BE2C (cell line): ENCODE results near the gene SCGB1C1.

Experiments used
- DNase-seq: peaks from one replicate; pipeline ENCODE4 v3.0.0-alpha.2; 2020
- H3K27me3 ChIP-seq: fragments of 250-450 bp; sonication (Bioruptor Pico); 2 replicates; pipeline ENCODE4 v1.5.1; 2020; ENCODE audit warnings: mild to moderate bottlenecking
- H3K36me3 ChIP-seq: fragments of 250-450 bp; sonication (Bioruptor Pico); 2 replicates; pipeline ENCODE4 v1.5.1; 2020; ENCODE audit warnings: mild to moderate bottlenecking
- H3K4me1 ChIP-seq: fragments of 250-450 bp; sonication (Bioruptor Pico); 2 replicates; pipeline ENCODE4 v1.5.1; 2020
- H3K4me3 ChIP-seq: 2 replicates; pipeline ENCODE4 v1.5.1; 2011; ENCODE audit warnings: low read depth, low read length
- H3K9me3 ChIP-seq: fragments of 250-450 bp; sonication (Bioruptor Pico); 2 replicates; pipeline ENCODE4 v1.5.1; 2020
- TF ChIP-seq, protein P1 (sequence below): IDR thresholded peaks from 2 replicates; pipeline ENCODE4 v1.5.1; 2012; ENCODE audit warnings: mild to moderate bottlenecking, low read depth, low read length

SCGB1C1 gene

DNA sequence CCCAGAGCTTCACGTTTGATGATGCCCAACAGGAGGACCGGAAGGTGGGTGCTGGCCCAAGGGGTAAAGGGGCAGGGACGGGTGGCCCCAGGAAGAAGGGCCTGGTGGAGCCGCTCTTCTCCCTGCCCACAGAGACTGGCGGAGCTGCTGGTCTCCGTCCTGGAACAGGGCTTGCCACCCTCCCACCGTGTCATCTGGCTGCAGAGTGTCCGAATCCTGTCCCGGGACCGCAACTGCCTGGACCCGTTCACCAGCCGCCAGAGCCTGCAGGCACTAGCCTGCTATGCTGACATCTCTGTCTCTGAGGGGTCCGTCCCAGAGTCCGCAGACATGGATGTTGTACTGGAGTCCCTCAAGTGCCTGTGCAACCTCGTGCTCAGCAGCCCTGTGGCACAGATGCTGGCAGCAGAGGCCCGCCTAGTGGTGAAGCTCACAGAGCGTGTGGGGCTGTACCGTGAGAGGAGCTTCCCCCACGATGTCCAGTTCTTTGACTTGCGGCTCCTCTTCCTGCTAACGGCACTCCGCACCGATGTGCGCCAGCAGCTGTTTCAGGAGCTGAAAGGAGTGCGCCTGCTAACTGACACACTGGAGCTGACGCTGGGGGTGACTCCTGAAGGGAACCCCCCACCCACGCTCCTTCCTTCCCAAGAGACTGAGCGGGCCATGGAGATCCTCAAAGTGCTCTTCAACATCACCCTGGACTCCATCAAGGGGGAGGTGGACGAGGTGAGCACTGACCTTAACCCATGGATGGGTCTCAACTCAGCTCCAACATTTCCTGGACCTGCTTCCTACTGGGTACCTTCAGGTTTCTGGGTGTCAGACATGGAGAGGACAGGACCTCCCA, 16.6 kb downstream of the SCGB1C1 start:
- DNase-seq = no peak
- Histone ChIP-seq H3K9me3 (no peaks in the 10 kb centered on the region), H3K36me3 (peaks cover 9% of the 10 kb centered on the region), H3K27me3 (no peaks in the 10 kb centered on the region), H3K4me3 (peak overlapping the region; percentile 78), H3K4me1 (no peaks in the 10 kb centered on the region)
- TF ChIP-seq, protein P1, sequence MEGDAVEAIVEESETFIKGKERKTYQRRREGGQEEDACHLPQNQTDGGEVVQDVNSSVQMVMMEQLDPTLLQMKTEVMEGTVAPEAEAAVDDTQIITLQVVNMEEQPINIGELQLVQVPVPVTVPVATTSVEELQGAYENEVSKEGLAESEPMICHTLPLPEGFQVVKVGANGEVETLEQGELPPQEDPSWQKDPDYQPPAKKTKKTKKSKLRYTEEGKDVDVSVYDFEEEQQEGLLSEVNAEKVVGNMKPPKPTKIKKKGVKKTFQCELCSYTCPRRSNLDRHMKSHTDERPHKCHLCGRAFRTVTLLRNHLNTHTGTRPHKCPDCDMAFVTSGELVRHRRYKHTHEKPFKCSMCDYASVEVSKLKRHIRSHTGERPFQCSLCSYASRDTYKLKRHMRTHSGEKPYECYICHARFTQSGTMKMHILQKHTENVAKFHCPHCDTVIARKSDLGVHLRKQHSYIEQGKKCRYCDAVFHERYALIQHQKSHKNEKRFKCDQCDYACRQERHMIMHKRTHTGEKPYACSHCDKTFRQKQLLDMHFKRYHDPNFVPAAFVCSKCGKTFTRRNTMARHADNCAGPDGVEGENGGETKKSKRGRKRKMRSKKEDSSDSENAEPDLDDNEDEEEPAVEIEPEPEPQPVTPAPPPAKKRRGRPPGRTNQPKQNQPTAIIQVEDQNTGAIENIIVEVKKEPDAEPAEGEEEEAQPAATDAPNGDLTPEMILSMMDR = no peak

DNA sequence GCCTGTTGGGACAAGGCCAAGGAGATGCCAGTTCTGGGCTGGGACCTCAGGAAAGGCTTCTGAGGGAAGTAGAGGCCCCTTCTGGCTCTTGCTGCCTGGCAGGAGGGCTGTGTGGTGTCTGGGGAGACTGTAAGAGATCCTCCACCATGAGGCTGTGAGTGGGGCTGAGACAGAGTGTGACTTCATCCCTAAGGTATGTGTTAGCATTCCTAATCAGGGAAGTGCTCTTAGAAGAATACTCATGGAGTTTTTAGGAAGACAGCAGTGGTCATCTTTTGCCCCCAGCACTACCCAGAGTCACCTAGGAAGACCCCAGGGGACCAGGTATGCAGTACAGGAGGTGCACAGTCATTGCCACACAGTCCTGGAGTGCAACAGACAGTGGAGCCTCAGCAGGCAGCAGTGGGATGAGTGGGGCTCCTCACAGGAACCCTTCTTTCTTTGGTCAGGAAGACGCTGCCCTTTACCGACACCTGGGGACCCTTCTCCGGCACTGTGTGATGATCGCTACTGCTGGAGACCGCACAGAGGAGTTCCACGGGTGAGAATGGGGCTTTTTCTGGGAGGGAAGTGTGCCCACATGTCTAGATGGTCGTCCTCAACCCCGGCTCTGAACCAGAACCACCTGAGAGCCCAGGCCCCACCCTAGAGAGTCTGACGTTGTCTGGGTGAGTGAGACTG, 17.4 kb downstream of the SCGB1C1 start:
- Histone ChIP-seq H3K4me1 (no peaks in the 10 kb centered on the region), H3K9me3 (no peaks in the 10 kb centered on the region), H3K4me3 (no peak overlapping the region), H3K27me3 (no peaks in the 10 kb centered on the region), H3K36me3 (peaks cover 9% of the 10 kb centered on the region)
- TF ChIP-seq, protein P1 = no peak
- no peak for DNase-seq

GRCh38 chr11:210803-211180, 17.9 kb downstream of the SCGB1C1 start:
- no peak for DNase-seq
- Histone ChIP-seq H3K9me3 (no peaks in the 10 kb centered on the region), H3K4me3 (no peak overlapping the region), H3K36me3 (peaks cover 9% of the 10 kb centered on the region), H3K4me1 (no peaks in the 10 kb centered on the region), H3K27me3 (no peaks in the 10 kb centered on the region)
- TF ChIP-seq, protein P1 = no peak

DNA sequence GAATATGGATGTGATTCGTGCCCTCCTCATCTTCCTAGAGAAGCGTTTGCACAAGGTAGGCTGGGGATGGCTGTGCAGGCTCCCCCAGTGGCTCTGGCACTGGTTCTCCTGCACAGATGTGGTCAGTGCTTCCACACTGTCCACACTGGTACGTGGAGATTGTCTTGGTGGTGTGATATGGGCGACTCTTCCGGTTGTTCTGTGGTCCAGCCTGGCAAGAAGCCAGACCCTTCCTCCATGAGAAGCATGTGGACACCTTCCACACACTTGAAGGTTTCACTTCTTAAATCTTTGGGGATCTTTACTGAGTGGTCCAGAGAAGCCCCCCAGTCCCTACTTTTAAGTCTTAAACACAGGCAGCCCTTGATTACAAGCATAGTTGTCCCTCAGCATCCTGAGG, 18.4 kb downstream of the SCGB1C1 start:
- H3K27me3 ChIP-seq = no peaks in the 10 kb centered on the region
- TF ChIP-seq, protein P1 = no peak
- DNase-seq = no peak
- H3K9me3 ChIP-seq = no peaks in the 10 kb centered on the region
- H3K36me3 ChIP-seq = peaks cover 9% of the 10 kb centered on the region
- no peaks in the 10 kb centered on the region for H3K4me1 ChIP-seq
- no peak overlapping the region for H3K4me3 ChIP-seq

- DNase-seq = no peak
- H3K4me3 ChIP-seq = no peak overlapping the region
- no peaks in the 10 kb centered on the region for H3K4me1 ChIP-seq
- H3K36me3 ChIP-seq = peaks cover 9% of the 10 kb centered on the region
- no peaks in the 10 kb centered on the region for H3K9me3 ChIP-seq
- no peaks in the 10 kb centered on the region for H3K27me3 ChIP-seq
- TF ChIP-seq, protein P1 = no peak
Measured at GRCh38 chr11:211741-212140, 18.9 kb downstream of the SCGB1C1 start.
